ENCODE results near the gene SIT1.

Gene SIT1, protein sequence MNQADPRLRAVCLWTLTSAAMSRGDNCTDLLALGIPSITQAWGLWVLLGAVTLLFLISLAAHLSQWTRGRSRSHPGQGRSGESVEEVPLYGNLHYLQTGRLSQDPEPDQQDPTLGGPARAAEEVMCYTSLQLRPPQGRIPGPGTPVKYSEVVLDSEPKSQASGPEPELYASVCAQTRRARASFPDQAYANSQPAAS

DNA sequence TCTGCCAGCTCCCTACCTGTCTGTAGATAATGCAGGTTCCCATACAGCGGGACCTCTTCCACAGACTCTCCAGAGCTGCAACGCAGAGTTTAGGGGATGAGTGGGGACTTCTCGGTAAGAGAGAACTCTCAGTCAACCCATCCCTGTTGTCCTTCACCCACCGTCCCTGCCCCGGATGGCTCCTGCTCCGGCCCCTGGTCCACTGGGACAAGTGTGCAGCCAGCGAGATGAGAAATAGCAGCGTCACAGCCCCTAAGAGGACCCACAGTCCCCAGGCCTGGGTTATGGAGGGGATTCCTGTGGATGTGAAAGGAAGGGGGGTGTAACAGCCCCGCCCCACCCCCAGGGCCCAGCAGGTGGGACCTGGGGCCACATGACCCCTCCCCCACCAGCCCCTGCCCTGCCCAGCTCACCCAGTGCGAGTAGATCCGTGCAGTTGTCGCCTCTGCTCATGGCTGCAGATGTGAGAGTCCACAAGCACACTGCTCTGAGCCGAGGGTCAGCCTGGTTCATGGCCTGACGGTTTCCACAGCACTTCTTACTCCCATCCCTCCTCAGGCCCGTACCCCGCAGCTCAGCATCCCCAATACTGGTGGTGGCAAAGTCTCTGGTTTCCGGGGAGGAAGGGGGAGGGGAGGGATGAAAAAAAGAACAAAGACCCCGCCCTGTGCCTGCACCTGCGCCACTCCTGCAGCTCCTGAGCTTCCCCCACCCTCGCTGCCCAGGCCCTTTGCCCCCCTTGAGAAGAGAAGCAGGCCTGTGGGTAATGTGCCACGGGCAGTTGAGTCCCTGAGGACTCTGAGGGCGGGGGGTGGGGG lies at the start of gene SIT1:
TSS of gene SIT1 (minus strand) at position 591 of the 818 bp plus-strand sequence. CDS start at position 513, 78 bp downstream.
- DNase-seq, result no peak

DNA sequence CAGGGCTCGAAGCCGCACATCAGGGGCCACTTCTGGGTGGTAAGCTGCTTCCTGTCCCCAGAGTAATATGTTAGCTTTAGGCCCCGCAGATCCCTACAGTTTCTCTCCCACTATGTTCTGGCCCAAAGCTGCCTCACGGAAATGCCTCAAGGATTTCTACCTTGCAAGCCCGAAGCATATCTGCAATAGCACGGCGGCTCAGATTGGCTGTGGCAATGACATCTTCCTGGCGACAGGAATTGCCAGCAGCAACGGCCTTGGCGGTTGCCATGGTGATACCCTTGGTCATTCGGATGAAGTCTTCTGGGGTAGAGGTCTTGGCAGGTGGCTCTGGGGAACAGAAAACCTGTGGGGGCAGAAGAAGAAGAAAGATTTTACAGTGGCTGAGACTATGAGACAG lies 49.3 kb upstream of the SIT1 start:
- DNase-seq, result no peak

DNA sequence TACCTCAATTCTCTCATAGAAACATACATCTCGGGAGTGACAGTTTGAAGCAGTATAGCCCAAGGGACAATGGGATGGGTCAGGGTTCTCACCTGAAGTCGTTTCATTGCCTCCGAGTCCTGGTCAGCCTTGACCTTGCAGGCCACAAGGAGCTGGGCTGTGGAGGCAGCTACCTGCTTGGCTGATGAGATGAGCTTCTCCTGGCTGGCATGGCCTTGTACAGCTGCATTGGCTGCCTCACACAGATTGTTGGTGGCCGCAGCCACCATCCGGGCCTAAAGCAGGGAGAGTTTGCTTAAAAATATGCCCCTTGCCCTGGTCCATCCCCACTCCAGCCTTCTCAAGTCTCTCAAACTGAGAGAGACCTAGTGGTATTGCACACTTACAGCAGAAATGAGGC lies 47.5 kb upstream of the SIT1 start:
- DNase-seq, result no peak

DNA sequence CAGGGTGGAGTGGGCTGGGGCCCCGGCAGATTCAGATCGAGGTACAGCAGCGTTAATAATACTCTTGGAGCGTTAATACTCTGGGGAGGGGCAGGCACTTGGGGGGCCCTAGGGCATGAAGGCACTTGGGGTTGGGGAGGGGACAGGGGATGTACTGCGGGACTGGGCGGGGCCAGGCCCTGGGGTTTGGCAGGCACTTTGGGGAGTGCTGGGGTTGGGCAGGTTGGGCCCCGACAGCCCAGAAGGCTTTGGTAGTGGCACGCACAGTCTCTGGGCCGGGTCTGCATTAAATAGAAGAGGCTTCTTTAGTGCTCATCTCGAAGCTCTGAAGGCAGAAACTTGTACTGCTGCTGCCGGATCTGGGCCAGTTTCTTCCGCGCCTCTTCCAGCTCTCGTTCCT lies 46.8 kb upstream of the SIT1 start:
- DNase-seq, result no peak

DNA sequence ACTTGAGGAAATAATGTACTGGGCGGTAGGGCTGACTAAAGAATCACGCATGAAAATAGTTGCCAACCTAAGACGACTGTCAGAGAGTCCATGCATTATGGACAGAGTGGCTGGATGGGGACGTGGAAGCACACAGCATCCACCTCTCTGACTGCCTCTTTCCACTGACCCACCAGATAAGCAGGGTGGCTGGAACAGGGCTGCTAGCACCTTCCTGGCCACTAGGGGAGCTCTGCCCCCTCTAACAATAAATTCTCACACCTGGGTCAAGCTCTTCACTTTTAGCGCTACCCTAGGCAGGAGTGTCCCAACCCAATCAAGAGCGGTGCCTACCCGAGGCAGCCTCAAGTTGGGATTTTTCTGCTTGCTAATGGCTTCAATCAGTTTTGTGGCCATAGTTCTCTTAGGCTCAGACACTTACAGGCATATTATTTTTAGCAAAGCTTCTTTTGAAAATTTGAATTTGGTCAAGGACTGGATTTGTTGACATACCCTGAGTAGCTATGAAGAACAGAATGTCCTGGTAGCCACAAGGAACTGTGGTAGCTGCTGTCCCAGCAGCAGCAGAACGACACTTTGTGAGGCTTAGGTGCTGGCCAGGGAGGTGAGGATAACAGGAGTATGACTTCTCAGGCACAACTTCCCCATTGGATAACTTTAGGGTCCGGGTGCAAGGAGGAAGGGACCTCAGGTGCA lies 45.9 kb upstream of the SIT1 start:
- peak; percentile 23 for DNase-seq

DNA sequence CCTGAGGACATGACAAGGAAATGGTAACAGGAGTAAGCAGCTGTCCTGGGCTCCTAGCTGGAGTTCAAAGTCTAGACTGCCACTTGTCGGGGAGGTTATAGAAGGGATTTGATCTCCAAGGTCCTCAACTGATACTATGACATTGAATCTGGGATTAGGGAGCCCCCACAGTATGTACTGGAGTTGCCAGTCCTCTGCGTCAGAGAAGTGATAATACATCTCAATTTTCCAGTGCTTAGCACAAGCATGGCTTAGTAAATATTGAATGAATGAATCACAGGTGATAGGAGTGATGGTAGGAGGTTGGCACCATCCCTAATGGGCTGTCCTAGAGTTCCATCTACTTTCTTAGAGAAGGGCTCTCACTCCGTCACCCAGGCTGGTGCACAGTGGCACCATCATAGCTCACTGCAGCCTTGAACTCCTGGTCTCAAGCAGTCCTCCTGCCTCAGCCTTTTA lies 45.2 kb upstream of the SIT1 start:
- DNase-seq, result no peak

DNA sequence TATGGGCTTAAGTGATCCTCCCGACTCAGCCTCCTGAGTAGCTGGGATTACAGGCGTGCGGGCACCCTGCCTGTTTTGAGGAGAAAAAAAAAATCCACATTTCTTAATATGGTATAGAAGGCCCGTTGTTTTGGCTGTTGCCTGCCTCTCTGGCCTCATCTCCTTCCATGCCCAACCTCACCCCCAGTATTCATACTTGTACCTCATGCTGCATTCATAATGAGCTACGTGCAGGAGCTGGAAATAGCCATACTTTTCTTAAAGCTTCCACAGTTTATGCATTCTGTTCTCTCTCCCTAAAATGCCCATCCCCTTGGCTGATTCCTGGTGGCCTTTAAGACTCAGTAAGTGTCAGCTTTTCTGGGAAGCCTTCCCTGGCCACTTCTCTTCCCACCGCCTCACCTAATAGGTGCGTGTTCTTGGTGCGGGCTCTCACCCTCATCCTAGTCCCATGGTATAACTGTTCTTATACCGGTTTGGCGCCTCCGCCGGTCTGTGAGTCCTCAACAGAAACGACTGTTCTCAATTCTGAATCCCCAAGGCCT lies 41.1 kb upstream of the SIT1 start:
- DNase-seq, result no peak

DNA sequence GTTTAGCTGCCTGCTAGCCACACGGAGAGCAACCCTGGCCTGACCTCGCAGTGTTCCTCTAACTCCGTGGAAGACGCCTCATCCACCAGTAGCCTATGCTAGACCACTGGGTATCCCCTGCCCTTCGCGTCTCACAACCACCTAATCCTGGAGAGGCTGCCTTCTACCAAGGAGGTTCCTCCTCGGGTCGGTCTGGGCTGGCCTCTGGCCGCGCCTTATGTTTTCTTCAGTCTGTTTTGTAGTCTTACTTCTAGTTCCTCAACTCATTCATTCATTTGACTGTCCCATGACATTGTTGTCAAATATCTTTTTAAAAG lies 40.6 kb upstream of the SIT1 start:
- no peak for DNase-seq

DNA sequence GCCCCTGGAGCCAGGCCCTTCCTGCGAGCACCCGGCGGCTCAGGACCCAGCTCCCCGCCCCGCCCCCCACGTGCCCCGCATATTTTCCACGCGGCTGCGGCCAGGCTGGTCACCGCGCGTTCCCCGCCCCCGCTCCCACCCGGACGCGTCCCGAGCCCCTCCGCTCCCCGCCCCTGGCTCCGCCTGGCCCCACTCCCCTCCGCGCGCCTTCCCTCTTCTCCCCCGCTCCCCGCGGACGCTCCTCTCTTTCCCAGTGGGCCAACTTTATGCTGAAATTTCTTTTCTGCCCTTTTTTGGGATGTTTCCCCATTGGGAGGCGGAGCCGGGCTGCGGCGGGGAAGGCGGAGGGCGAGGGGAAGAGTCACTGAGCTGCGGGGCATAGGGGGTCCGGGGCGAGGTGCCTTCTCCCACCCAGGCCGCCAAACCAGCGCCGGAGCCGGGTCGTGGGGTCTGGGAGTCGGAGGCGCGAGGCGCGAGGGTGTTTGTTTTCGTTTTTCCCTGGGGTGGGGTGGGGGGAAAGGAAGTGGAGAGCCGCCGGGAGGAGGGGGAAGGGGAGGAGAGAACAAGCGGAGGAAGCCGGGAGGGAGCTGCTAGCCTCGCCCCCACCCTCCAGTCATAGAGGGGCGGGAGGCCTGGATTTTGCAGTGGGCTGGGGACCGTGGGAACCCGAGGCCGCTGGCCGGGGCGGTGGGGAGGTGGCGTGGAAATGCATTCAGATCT lies 40.0 kb upstream of the SIT1 start:
- peak; percentile 25 to 31 for DNase-seq

DNA sequence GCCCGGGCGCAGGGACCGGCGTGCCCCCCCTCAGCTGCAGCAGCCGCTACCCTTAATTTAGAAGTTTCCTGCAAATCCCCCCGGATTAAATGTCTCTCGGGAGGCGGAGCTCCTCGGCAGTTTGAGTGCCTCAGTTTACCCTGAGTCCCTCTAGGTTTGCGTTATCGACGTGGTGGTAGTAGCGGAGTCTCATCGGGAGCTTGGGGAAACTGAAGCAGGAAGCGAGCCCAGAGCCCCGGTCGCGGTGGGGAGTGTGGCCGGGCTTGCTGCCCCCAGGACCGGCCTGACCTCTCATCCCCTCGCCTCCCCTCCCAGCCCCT lies 39.5 kb upstream of the SIT1 start:
- no peak for DNase-seq

DNA sequence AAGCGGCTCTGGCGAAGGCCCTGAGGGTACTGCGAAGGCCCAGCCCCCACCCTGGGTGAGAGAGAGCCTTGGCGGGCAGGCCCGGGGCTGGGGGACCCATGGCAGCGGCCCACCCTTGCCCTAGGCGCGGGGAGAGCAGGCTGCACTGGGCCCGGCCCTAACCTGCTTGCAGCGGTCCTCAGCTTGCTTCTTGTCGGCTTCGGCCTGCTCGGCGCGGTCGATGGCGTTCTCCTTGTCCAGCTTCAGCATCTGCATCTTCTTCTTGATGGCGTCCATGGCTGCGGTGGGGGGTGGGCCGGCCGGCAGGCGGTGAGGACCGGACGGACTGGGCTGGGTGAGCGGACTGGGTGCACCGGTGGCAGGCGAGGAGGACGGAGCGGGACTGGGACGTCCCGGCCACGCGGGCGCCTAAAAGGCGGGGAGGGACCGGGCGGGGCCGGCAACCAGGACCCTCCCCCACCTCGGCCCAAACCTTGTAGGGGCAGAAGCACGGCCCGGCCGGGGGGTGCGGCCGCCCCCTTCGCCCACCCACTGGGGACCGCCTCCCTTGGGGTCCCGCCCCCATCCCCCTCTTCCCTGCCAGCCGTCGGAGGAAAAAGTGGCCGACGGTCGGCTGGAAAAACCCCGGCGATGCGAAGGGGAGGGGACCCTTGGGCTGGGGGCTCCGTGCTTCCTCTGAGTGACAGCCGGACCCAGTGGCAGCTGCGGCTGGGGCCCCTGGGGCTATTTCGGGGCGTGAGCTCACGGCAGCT lies 39.0 kb upstream of the SIT1 start, which contains the start of gene TPM2:
TSS of gene TPM2 (minus strand) at position 384 of the 752 bp plus-strand sequence. CDS start at position 276, 108 bp downstream.
- no peak for DNase-seq

DNA sequence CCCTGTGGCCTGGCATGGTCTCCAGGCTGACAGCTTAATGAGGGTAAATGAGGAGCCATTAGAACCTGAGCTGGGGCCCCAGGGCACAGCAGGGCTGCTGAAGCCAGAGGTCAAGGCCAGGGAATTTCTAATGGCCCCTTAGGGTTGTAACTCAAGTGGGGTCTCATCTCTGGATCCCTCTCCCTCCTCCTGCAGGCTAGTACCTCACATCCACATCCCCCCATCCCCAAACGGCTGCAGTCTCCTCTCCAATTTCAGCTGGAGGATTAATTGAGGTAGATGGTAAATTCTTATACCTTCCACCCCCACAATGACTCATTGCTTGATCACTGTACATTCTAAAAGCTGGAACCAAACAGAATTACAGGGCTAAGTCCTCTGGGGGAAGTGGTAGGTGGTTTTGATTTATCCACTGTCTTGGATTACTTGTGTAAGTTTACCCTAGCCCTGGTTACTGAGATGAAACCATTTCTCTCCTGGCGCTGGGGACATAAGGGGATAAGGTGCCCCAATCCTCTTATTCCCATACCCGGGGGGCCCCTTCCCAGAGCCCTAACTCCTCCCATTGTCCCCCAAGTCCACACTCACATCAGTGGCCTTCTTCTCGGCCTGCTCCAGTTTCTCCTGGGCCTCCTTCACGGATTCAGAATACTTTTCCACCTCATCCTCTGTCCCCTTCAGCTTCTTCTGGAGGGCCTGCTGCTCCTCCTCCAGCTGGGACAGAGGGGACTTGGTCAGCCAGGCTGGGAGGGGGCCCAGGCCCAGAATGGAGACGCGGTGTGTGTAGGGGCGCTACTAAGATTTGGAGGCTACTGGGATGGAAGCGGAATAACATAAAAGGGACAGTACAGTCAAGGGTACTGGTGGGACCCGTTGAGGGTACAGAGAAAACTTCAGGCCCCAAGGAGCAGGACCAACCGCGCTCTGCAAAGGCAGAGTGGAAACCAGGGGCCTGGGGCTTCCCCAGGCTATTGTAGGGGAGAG lies 38.1 kb upstream of the SIT1 start:
- no peak for DNase-seq

DNA sequence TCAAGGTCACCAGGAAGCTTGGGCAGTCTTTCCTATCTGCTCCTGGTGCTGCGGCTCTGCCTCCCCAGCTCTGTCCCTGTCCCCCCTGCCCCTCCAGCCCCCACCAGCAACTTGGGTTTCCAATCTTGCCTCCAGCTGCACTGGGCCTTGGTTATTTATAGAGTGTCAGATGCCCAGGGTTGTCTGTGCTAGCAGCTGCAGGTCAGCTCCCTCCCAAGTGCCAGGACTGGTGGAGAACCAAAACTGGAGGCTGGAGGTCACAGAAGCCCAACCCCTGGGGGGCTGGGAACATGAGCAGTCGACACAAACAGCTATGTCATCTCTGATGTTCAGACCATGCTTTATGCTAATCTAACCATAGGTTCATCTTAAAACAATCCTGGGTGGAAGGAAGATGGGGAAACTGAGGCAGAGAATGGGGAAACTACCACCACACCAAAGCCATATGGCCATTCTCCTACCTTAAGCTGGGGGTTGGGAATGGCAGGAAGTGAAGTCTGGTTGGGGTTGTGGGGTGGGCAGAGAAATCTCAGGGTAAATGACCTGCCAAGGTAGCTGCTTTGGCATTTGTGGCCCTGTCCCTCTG lies 37.3 kb upstream of the SIT1 start:
- no peak for DNase-seq

DNA sequence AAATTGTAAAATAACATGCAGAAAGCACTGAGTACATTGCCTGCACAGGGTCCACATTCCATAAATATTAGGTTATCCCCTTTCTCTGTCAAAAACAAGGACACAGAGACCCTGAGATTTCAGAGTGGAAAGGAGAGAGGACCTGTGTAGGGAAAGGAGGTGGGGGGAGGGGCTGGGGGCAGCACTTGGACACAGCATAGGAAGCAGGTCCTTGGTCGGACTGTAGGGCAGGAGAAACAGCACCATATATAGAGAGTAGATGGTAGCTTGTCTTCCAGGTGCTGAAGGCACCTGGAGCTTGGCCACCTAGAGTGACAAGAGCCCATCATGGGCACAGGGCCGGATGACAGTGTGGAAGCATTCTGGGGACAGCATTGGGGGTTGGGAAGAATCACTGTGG lies 36.6 kb upstream of the SIT1 start:
- DNase-seq, result no peak

DNA sequence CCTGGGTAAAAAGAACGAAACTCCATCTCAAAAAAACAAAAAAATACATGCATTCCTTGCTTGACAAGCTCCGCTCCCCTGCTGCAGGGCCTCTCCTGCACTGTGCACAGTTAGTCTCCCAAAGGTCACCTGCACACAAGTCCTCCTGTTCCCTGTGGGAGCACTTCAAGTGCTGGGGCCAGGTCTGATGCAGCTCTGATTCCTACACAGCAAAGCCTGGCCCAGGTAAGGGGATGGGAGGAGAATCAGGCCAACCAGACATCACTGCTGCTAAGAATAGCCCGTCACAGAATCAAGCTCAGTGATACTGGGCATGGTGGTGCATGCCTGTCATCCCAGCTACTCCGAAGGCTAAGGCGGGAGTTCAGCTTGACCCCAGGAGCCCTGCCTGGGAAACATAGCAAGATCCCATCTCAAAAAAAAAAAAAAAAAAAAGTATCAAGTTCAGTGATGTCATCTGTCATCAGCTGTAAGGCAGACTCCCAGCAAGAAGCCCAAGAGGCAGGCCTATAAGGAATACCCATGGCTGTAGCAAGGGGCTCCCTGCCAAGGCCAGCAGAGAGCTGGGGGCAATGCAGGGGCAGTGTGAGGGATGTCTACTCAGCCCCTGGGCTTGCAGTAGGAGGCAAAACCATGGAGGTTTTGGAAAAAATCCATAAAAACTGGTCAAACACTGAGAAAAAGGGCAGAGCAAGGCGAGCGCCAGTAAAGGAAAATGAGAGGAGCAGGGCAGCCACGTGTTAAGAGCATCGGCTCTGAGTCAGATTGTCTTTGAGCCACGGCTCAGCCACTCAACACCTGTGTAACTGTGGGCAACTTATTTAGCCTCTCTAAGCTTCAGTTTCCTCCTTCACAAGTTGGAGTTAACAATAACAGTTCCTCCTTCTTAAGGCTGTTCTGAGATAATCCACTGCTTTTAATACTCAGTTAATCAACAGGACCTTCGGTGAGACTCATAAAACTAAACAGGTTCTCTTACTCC lies 35.8 kb upstream of the SIT1 start:
- no peak for DNase-seq

DNA sequence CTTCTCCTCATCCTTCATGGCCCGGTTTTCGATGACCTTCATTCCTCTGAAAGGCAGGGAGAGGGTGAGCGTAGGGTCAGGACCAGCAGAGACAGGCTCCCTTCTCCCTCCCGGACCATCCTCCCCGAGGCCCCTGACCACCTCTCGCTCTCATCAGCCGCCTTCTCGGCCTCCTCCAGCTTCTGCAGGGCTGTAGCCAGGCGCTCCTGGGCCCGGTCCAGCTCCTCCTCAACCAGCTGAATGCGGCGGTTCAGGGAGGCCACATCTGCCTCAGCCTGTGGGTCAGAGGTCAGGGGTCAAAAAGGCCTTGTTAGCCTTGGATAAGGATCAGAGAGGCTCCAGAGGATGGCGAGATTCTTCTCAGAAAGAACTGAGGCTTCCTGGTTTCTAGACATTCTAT lies 34.8 kb upstream of the SIT1 start:
- DNase-seq, result no peak

DNA sequence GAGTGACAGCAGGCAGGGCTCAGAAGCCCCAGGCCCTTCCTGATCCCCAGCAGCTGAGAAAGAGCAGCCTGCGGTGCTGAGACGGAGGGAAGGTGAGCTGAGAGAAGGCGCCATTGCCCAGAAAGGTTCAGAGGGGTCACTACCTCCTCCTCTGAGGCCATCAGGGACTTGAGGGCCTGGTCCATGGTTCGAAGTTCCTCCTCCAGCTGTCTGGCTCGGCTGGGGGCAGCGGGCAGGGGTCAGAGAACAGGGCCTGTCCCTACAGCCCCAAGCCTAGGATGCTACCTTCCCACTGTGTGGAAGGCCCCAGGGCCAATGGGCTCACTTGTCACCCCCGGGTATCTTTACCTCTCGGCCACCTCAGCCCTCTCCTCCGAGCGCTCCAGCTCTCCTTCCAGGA lies 34.2 kb upstream of the SIT1 start:
- no peak for DNase-seq

DNA sequence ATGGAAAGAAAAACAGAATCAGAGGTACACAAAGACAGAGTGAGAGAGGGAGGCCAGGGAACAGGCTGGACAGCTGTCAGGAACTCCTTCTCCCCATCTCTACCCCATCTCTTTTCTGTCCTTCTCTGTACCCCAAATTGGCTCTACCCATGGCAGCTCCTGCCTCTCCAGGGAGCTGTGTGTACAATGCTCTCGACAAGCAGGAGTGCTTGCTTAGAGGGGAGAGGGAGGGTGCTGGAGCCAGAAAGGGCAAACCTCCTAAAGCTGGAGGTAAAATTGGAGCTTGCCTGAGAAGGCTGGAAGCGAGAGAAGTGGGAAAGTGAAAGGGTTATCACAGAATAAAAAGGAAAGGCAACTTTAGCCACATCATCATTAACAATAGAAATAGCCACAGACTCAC lies 32.6 kb upstream of the SIT1 start:
- DNase-seq, result no peak

DNA sequence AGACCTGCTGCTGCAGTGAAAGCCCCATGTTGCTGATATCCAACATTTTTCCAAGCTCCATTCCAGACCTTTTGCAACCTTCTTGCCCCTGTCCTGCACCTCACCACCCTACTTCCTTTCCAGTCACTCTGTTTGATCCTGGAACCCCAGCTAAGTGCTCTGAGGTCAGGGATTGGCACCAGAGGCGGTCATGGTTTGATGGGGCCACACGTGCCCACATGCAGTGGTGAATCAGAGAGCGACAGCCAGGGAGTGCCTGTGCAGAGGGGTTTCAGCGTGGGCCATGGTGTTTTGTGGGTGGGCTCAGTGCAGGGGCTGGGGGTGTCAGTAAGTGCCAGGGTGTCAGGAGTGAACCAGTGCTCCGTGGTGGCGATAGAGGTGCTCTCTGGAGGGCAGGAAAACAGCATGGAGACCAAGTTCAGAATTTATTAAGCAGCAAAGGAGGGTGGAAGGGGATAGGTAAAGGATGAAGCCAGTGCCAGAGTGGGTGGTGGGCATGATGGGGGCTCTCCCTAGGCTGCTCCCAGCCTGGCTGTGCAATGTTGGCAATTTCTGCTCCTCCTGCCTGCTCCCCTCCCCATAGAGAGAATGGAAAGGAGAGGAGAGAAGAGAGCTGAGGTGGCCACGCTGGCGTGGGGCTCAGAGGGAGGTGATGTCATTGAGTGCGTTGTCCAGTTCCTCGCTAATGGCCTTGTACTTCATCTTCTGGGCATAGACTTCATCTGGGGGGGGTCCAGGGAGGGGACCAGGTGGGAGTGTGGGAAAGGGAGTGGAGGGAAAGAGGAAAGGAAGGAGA lies 32.0 kb upstream of the SIT1 start:
- no peak for DNase-seq

All from AML-193 (cell line).